ENCODE data around the gene PLXNB2. TPM values are rescaled to one million over a fixed set of nuclear protein-coding genes. Genes with fewer than 3 reads are reported as not detected.

PLXNB2 gene
- total and polyA plus RNA-seq, 12 donors = 12.4 to 431 (median 296) TPM

DNA sequence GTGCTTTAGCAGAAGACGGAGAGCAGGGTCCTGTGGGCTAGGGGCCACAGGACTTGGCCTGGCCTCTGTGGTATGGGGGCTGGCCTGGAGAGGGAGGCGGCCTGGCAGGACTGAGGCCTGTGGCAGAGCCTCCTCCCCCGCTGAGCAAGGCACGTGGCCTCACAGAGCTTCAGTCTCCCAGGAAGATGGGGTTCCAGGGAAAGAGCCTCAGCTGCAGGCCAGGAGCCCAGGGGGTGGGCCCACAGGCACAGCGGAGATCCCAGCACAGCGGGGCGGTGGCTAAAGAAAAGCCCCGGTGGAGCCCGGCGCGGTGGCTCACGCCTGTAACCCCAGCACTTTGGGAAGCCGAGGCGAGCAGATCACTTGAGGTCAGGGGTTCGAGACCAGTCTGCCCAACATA is 48.1 kb downstream of the PLXNB2 start:
- H3K36me3 ChIP-seq (replicated peaks in 1 of 2) = no peaks in the 10 kb centered on the region
- H3K27ac ChIP-seq = no peak overlapping the region
- intact Hi-C loops (cut with DNase I) = loop anchor here in 1 of 2 donors (10.0 kb wide), 1 partner anchor 355 kb away; no protein-coding TSS in a partner anchor
- no peaks in the 10 kb centered on the region for H3K27me3 ChIP-seq
- TF ChIP-seq CTCF (IDR thresholded peaks at IDR 0.05) (no peak), POLR2A (IDR thresholded peaks at IDR 0.05) (no peak)
- 80 to 93% (median 89%) methylated on average over 13 to 15 of the region's 15 CpGs for WGBS, 4 donors
- H3K4me3 ChIP-seq = no peak overlapping the region
- DNase-seq = no peak
- H3K9me3 ChIP-seq (replicated peaks in 1 of 3) = no peaks in the 10 kb centered on the region
- no peaks in the 10 kb centered on the region for H3K4me1 ChIP-seq (replicated peaks in 1 of 2)

GRCh38 chr22:50258361-50259292 is 48.8 kb downstream of the PLXNB2 start:
- DNase-seq = no peak
- Histone ChIP-seq H3K36me3 (replicated peaks in 1 of 2) (no peaks in the 10 kb centered on the region), H3K27me3 (no peaks in the 10 kb centered on the region), H3K4me3 (no peak overlapping the region), H3K27ac (no peak overlapping the region), H3K4me1 (replicated peaks in 1 of 2) (no peaks in the 10 kb centered on the region), H3K9me3 (replicated peaks in 1 of 3) (no peaks in the 10 kb centered on the region)
- intact Hi-C loops (cut with DNase I) = loop anchor here in 1 of 2 donors (10.0 kb wide), 1 partner anchor 356 kb away; no protein-coding TSS in a partner anchor
- 80 to 84% (median 82%) methylated on average over 16 to 24 of the region's 24 CpGs for WGBS, 4 donors
- TF ChIP-seq CTCF (IDR thresholded peaks at IDR 0.05) (no peak), POLR2A (IDR thresholded peaks at IDR 0.05) (no peak)

DNA sequence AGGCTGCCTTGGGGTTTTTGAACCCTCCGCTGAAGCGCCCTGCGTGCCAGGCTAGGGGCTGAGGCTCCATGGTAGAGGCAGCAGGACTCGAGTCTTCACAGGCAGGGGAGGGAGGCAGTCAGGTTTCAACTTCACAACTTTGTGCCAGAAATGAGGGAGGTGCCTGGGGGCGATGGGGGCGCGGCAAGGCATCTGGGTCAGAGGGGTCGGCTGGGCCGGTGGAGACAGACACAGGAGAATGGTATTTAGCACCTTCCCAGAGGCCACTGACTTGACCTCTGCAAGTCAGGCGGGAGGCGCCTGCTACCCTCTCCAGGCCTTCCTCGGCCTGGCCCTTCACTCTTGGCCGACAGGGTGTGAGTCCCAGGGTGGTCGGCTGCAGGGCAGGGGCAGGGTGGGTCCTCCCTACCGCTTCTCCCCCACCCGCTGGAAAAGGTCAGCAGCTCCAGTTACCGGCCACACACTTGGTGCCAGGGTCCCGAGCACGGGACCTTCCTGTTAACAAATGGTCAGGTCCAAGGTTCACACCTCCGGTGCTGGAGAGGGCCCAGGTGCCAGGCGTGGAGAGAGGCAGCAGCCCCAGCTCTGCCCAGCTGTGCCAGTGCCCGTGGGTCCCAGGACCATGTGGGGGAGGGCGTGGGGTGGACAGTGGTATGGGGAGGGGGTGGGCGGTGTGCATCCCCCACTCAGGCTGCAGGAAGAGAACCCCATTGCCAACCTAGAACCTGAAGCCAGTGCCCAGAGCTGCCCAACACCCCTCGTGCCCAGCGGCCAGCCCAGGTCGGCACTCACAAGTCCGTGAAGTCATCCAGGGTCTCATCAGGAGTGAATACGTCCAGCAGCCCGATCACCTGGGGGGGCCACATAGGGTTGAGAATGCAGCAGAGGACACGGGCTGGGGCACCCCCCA is 49.7 kb downstream of the PLXNB2 start:
- H3K27me3 ChIP-seq = no peaks in the 10 kb centered on the region
- no peak overlapping the region for H3K27ac ChIP-seq
- no peaks in the 10 kb centered on the region for H3K4me1 ChIP-seq (replicated peaks in 1 of 2)
- no peaks in the 10 kb centered on the region for H3K36me3 ChIP-seq (replicated peaks in 1 of 2)
- no peak overlapping the region for H3K4me3 ChIP-seq
- DNase-seq = no peak
- WGBS, 4 donors = 70 to 81% (median 75%) methylated on average over 16 to 31 of the region's 31 CpGs
- TF ChIP-seq CTCF (IDR thresholded peaks at IDR 0.05) = no peak
- no peak for TF ChIP-seq POLR2A (IDR thresholded peaks at IDR 0.05)
- intact Hi-C loops (cut with DNase I) = loop anchor here in 1 of 2 donors (10.0 kb wide), 1 partner anchor 357 kb away; no protein-coding TSS in a partner anchor
- H3K9me3 ChIP-seq (replicated peaks in 1 of 3) = no peaks in the 10 kb centered on the region

- TF ChIP-seq CTCF (IDR thresholded peaks at IDR 0.05) (no peak), POLR2A (IDR thresholded peaks at IDR 0.05) (no peak)
- H3K4me1 ChIP-seq (replicated peaks in 1 of 2) = no peaks in the 10 kb centered on the region
- 72 to 82% (median 79%) methylated on average over 2 to 16 of the region's 16 CpGs for WGBS, 4 donors
- H3K27ac ChIP-seq = no peak overlapping the region
- no peak for DNase-seq
- no peaks in the 10 kb centered on the region for H3K36me3 ChIP-seq (replicated peaks in 1 of 2)
- H3K27me3 ChIP-seq = no peaks in the 10 kb centered on the region
- intact Hi-C loops (cut with DNase I) = loop anchor here in 1 of 2 donors (10.0 kb wide), 1 partner anchor 358 kb away; no protein-coding TSS in a partner anchor
- no peak overlapping the region for H3K4me3 ChIP-seq
- no peaks in the 10 kb centered on the region for H3K9me3 ChIP-seq (replicated peaks in 1 of 3)
These were observed 50.4 kb downstream of the PLXNB2 start for GRCh38 chr22:50257041-50257440.
